22Rv1 (cell line): Measurements from ENCODE around the gene CCL4L2.

Source experiments
- CTCF ChIP-seq: fragments of 450-650 bp; IDR thresholded peaks from 2 replicates; pipeline ENCODE4 v1.5.1; 2017; ENCODE audit warnings: mild to moderate bottlenecking
- ZFX ChIP-seq: fragments of 450-650 bp; IDR thresholded peaks from 2 replicates; pipeline ENCODE4 v1.6.1; 2017; ENCODE audit warnings: antibody characterized with exemption, borderline replicate concordance

- TF ChIP-seq CTCF (no peak), ZFX (no peak)
These were observed 15.3 kb upstream of the CCL4L2 start for GRCh38 chr17:36195434-36196130.
